Activated CD8-positive, alpha-beta memory T cell treated with anti-CD3 and anti-CD28 coated beads for 48 hours (primary cell): ENCODE data around the gene VAV3.

Experiments used
- DNase-seq, 3 experiments: peaks; one replicate each; pipeline ENCODE4 v3.0.0-alpha.2; 2020; ENCODE audit warnings: low read depth in 2 of 3, low spot score in 2 of 3

The VAV3 gene

DNA sequence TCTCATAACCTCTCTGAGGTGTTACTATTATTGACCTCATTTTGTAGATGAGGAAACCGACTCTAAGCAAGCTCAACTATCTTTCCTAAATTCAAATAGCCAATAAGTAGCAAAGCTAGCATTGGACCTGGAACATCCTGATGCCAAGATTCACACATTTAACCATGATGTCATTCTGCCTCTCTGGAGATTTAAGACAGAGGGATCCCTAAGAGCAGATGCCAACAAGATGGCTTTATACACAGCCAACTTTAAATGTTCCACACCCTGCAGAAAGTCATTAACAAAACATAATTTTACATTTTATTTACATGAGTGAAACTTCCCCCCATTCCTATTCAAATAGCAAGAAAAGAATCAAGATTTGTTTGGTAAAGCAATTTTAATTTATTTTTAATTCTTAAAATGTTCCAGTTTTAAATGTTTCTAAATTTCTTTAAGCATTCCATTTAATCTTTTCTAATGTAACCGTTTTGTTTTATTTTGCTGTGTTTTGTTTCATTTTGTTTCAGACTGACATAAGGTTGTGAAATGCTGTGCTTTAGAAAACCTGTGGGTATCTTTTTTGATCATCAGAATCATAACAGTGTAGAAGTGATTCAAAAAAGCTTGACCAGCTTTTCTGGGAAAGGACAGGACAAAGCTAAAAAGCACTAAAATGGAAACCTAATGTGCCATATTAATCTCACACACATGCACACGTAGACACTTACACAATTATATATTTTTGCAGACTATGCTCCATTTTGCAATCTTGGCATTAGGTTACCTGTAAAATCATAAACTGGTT lies 7.6 kb upstream of the VAV3 start:
- DNase-seq = no peak

DNA sequence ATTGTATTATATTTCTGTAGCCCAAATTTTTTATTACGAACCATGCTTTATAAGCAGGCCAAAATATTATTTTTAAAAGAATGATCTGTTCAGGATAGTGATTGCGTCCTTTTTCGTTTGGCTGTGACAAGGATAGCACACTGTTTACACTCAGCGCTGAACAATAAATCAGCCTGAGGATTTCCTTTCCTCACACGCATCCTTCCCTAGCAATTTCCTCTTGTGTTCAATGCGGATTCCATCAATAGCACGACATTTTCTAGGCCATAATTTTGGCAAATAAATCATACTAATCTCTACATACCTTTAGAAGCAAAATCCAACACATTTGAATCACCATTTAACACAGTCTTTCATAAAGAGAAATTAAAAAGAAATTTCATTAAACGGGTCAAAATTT lies 1.6 kb upstream of the VAV3 start:
- DNase-seq = no peak

DNA sequence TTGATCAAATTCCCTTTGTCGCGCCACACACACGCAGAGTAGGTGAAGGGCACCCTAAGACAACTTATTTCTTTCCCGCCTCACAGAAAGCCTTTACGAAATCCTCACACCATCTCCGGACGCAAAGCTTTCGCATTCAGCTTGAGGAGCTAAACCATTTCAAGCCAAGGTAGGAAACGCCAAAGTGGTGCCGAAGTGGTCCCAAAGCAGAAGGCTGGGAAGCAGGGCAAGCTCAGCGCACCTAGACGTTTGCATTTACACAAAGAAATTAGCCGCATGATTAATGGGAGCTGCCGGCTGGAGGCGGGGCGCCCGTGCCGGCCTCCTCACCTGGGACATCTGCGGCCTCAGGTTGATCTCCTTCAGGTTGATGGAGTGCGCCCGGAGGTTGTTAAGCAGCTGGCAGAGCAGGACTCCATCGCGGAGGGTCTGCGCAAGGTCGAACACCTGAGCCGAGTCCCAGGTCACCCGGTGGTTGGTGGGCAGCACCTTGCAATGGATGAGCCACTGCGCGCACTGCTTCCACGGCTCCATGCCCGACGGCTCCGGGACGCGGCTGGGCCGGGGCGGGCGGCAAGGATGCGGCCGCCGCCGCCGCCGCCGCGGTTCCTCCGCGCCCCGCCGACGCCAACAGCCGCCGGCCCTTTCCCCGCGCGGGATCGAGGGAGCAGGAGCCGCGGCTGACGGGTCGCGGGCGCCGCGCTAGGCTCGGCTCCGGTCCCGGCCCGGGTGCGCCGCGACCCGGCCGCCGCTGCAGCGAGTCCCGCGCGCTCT lies 457 bp downstream of the VAV3 start:
- peak; percentile 4 to 30 (median 17) for DNase-seq

DNA sequence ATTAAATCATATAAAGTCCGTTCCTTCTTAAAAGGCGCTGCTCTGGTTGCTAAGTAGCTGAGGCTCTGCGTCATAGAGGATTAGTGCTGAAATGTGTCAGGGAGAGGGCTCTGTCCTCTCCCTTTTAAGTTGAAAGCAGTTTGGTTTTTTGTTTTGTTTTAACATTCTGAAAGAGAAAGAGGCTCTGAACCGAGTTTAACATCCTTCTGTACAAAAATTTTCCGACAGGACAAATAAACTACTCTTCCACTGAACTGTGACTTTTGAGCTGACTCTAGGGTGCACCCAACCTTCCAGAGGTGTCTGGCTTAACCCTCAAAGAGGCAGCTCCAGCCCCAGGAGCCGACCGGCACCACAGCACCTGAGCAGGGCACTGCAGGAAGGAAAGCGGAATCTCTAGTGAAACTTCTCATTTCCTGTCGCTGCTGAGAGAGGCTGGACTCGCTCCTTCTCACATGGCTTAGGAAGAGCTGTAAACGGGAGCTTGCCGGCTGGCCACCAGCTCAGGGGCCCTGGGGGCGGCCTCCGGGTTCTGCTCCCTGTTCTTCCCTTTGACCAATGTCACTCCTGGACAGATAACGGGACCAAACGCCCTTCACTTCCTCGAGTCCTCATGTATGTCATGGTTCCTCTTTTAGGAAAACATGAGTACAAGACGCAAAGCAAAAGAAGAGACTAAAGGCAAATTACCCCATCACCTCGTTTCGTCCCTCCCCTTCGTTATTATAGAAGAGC lies 1.2 kb downstream of the VAV3 start:
- DNase-seq = peak; percentile 21 to 35 (median 34)

DNA sequence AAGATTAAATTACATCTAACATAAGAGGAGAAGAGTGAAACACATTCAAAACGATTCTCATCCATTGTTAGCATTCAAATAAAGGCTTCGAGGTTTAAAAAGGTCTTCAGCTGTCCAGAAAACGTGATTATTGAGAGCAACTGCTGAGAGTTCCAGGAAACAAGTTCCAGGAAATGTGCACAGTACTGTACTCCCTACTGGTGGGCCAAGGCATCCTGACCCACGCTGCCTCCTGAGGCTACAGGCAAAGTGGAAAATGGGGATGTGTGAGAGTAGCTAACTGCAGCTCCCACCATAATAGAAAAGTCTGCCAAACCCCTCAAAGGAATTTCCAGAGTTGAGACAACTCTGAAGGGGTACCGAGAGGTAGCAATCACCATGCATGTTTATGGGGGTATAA lies 2.0 kb downstream of the VAV3 start:
- no peak for DNase-seq

DNA sequence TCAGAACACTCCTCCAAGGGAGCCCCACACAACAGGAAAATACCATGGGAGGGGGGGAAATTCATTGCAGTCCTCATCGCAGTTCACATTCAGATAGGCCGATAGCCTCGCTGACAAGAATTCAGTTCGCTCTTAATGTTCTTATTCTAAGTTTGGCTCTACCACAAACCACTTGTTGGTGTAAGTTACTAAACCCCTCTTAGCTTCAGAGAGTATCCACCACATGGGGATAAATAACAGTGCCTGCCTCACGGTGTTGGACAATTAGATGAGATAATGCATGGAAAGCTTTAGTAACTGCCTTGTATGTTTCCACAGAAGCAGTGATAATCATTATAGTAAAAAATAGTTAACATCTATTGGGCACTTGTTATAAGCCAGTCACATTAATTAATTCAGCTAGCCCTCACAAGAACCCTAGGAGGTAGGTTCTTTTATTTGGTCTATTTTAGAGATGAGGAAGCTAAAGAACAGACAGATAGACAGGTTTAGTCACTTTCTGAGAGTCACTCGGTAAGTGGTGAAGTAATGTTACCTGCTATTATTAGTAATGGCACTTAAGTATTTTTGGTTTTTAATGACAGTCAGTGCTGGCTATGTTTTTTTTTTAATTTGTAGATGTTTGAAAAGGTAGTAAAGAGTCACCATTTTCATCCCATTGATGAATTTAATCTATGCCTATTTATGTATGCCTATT lies 10.1 kb downstream of the VAV3 start:
- DNase-seq = no peak

DNA sequence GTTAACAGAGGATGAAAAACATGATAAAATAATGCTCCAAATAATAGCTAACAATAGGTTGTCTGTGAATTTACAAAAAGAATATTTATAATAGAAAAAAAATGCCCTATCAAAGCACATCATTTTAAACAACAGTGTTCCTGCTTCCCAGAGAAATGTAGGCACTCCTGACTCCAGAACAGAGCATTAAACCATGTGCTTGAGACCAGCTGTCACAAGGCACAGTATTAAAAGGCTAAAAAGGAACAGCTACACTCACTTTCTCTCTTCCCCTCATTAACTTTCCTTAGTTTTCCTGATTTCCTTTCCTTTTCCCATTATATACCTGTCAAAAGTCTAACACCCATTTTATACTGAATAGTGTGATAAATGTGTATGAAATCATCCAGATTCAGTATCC lies 10.9 kb downstream of the VAV3 start:
- DNase-seq = no peak

DNA sequence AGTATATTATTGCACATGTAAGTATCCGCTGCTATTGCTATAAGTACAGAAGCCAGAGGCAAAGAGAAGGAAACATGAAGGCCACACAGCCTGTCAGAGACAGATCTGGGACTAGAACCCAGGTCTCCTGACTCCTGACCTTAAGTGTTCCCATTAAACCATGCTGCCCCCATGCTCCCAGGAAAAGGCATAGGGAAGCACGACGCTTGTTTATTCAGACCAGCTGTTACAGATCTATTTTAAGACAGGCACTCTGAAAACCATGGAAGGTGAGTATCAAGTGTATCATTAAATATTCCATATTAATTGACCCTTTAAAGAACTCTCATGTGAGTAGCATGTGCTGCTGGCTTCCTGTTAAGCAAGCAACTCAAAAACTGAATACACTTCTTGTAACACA lies 11.4 kb downstream of the VAV3 start:
- no peak for DNase-seq

DNA sequence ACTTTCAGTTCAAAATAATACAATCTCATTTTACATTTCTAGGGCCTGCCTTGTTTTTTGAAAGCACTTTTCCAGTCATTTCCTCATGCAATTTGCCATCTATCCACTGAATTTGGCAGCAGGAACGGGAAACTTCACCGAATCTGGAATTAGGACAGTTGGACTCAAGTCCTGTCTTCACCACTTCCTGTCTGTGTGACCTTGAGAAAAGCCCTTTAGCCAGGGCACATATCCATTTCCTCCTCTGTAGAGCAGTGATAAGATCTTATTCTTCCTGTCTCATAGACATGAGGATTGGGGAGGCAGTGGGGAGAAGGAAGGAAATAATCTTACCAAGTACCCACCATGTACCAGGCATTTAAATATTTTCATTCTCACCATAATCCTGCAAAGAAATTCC lies 12.0 kb downstream of the VAV3 start:
- no peak for DNase-seq

DNA sequence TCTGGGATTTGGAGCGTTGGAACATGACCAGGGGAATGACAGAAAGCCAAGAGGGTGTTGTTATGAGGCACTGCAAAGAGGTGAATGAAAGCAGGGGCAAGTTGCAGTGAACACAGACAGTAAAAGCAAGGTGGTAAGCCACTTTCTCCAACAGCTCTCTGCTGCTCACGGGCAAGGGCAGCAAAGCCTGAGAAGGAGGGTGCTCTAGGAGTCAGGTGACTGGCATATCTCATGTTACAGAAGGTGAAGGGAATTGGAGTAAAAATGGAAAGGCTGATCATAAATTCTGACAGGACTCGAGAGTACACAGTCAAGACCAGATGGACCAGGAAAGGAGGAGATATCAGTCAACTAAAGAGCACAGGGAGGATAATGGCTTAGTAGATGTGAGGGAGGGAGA lies 14.5 kb downstream of the VAV3 start:
- DNase-seq = no peak

DNA sequence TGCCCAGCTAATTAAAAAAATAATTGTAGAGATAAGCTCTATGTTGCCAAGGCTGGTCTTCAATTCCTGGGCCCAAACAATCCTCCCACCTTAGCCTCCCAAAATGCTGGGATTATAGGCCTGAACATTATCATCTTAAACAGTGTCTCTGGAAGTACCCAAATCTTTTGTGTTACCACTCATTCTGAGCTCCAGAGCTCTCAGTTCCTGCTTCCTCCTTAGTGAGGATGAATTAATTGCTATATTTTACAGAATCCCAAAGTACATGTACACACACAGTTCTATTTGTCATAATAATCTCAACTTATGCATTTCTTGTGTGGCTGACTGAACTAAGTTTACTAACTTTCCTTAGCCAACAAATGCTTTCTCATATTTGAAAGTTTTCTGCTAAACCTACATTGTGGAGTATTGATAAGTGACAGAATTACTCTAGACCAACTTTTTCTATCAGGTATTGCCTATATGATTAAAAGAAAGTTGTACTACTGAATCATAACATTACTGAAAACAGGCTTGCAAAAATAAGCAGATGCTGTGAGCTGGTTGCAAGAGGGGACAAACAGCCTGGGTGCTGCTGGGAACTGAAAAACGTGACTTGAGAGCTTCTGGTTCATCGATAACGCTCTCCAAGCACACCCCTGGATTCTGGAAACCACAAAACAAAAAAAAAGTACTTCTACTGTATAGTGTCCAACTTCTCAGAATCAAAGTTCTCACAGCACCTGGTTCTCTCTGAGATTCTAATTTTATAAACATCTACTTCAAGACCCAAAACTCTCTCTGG lies 15.3 kb downstream of the VAV3 start:
- no peak for DNase-seq

DNA sequence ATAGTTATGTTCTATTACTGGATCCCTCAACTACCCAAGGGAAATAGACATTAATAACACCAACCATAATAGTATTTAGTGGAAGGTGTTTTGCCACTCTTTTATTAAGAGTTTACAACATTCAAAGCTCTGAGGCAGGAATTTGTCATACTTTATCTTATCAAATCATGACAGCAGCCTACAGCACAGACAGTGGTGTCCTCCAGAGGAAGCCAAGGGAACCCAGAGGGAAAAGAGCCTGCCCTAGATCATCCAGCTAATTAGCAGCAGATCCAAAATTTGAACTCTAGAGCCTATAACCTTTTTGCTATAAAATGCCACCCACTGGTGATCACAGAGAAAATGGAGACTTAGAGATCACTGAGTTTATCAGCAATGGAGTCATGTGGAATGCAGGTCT lies 18.2 kb downstream of the VAV3 start:
- no peak for DNase-seq

DNA sequence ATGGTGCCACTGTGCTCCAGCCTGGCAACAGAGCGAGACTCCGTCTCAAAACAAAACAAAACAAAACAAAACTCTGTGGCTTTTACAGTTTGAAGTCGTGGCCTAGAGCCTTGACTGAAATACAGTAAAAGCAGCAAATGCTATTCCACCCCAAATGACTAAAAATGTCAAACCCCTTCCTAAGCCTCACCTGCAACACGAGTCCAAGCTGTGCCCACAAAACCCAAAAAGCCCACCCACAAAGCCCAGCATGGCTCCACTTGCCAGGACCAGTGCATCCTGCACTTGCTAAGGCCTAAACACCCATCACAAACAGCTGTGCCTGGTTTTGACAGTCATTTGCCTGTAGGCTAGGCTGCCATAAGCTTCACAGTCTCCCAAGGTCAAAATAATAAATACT lies 21.3 kb downstream of the VAV3 start:
- DNase-seq = no peak

DNA sequence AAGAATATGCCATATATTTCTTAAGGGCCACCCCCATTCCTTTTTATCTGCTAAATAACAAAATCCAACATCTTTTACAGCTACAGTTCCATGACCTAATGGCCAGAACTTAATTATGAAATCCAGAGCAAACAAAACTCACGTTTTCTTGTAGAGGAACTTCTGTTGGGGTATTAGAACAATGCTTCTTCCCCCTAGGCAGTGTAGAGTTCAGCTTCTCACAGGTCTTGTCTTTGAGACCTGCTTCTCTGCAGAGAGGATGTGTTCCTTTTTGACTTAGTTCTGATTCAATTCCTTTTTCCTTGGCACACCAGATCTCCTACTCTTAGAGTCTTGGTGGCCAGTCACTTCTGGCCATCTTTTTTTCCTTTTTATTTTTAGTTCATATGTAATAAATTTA lies 22.2 kb downstream of the VAV3 start:
- DNase-seq = no peak

DNA sequence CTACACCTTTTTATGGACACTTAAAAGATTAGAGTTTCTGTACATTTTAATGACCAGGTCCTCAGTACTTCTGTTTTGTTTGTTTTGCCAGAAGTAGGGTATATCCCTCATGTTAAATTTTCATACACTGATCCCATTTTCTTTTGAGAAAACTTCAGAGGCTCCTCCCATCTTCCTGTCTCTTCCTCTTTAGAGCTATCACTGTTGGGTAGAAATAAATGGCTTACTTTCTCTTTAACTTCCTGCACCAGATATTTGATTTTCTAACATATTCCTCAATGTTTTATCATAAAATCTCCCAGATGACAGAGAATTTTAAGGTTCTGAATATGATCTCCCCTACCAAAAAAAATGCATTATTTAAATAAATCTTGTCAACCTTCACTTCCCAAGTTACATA lies 23.4 kb downstream of the VAV3 start:
- no peak for DNase-seq

DNA sequence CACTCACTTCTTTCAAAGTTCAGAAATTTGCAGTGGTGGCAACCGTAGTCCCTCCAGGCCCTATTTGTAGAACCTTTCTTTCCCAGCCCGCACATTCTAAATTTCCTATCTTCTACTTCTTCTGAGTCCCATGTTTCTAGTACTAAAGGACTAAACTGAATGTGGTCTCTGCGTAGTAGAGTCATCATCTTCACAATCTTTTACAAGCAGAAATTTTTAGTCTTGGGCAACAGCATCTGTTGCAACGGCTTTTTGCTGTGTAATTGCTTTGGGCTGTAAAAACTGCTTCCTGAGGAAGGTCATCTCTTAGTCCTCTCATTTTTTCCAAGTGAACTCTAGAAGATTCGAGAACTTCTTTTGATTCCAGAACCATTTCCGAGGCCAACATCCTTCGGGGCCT lies 23.9 kb downstream of the VAV3 start:
- no peak for DNase-seq

DNA sequence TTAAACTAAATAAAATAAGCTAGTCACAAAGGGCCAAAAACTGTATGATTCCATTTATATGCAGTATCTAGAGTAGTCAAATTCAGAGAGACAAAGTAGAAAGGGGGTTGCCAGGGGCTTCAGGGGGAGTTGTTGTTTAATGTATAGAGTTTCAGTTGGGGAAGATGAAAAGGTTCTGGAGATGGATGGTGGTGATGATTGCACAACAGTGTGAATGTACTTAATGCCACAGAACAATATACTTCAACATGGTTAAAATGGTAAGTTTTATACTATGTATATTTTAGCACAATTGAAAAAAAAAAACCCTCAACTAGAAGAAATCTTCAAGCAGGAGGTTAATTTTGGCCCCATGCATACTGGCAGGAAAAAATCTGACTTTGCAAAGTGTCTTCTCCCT lies 24.3 kb downstream of the VAV3 start:
- DNase-seq = no peak

DNA sequence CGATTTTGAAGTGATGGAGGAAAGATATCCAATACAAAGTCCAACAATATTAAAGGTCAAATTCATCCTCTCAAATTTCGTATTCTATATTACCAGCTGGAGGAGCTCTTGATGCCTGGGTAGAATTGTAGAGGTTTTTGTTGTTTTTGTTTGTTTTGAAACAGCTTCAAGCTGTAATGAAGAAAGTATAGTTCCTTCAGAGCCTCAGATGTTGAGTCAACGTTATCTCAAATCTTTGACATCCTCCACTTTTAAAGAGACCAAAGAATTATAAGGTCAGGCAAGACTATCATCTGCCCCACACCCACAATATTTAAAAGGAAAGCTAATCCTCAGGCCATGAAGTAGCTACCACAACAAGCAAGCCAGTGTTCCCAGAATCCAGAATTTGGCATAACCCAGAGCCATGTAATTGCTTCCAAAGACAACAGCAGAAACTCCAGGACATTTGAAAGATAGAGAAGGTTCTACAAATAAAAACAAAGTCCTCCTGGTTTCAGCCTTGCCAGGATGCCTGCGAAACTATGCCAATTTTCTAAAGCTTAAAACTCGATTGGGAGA lies 24.9 kb downstream of the VAV3 start:
- no peak for DNase-seq

DNA sequence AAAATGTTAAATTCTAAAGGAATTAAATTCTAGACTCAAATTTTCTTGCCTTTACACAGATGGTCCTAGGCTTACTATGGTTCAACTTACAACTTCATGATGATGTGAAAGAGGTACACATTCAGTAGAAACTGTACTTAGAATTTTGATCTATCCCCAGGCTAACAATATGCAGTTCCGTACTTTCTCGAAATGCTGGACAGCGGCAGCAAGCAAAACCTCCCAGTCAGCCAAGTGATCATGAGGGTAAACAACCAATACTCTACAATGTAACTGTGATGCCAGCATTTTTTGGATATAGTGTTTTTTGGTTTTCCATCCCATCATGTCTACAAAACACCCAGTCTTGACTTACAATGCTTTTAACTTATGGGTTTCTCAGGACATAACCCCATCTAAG lies 25.7 kb downstream of the VAV3 start:
- DNase-seq = no peak
